Panc1 (cell line): ENCODE results near the gene GMDS. TPM values are rescaled to one million over a fixed set of nuclear protein-coding genes. Genes with fewer than 3 reads are reported as not detected.

Experiments used
- ATAC-seq: fragments of 200-7000 bp; cut with Tn5 transposase; 2 replicates; pipeline ENCODE4 v1.9.1; 2020; ENCODE audit warnings: mild to moderate bottlenecking, moderate library complexity
- BruUV-seq: library from RNA; stranded (reverse); fragments of 400-500 nt; replicated peaks from 2 replicates; lab custom pipeline; 2021; lab: Mats Ljungman, UMichigan
- CTCF ChIA-PET: fragments of 300-600 bp; sonication (Branson Sonifier 250); formaldehyde crosslinking; loops from one replicate; lab custom pipeline; 2022; ENCODE audit warnings: antibody characterized with exemption; lab: Charles Lee
- POLR2A ChIA-PET: fragments of 300-600 bp; sonication (Branson Sonifier 250); formaldehyde crosslinking; loops from one replicate; lab custom pipeline; 2022; ENCODE audit warnings: antibody characterized with exemption; lab: Charles Lee
- DNase-seq: peaks from one replicate; pipeline ENCODE4 v3.0.0-alpha.2; 2010; ENCODE audit warnings: low read depth, low spot score
- H3K27ac ChIP-seq: 2 replicates; pipeline ENCODE4 v1.5.1; 2011; ENCODE audit warnings: mild to moderate bottlenecking, low read length, inconsistent platforms
- H3K27me3 ChIP-seq: fragments of 200-500 bp; sonication (Bioruptor generic); 2 replicates; pipeline ENCODE4 v1.6.0; 2014; ENCODE audit warnings: low read length, inconsistent platforms; ENCODE audit not compliant: control insufficient read depth, insufficient read depth
- H3K36me3 ChIP-seq: fragments of 200-500 bp; sonication (Bioruptor generic); 2 replicates; pipeline ENCODE4 v1.5.1; 2014; ENCODE audit warnings: inconsistent platforms, mild to moderate bottlenecking, low read length, moderate library complexity; ENCODE audit not compliant: control insufficient read depth, insufficient read depth
- H3K4me1 ChIP-seq: 2 replicates; pipeline ENCODE4 v1.5.1; 2011; ENCODE audit warnings: inconsistent platforms, mild to moderate bottlenecking, low read length, moderate library complexity; ENCODE audit not compliant: control insufficient read depth, insufficient read depth
- H3K4me3 ChIP-seq, 2 experiments: 2 replicates each; pipeline ENCODE4 v1.5.1; 2011 to 2012; ENCODE audit warnings: low read depth in 2 of 2, low read length in 2 of 2, mild to moderate bottlenecking in 2 of 2, inconsistent platforms in 1 of 2, moderate library complexity in 1 of 2
- H3K9me3 ChIP-seq: fragments of 200-500 bp; sonication (Bioruptor generic); 2 replicates; pipeline ENCODE4 v1.5.1; 2014; ENCODE audit warnings: low read depth, mild to moderate bottlenecking, inconsistent platforms, low read length, moderate library complexity; ENCODE audit not compliant: control insufficient read depth, insufficient read depth
- CTCF ChIP-seq: fragments of 450-650 bp; IDR thresholded peaks from 2 replicates; pipeline ENCODE4 v1.5.1; 2017; ENCODE audit warnings: mild to moderate bottlenecking
- POLR2AphosphoS5 ChIP-seq: IDR thresholded peaks from 2 replicates; pipeline ENCODE4 v1.6.1; 2012; ENCODE audit warnings: mild to moderate bottlenecking, low read depth, low read length, moderate library complexity
- REST ChIP-seq, 2 experiments: IDR thresholded peaks; 2 replicates each; pipeline ENCODE4 v1.6.1; 2011 to 2012; ENCODE audit warnings: low read depth in 2 of 2, control low read depth in 1 of 2, low read length in 1 of 2, mild to moderate bottlenecking in 1 of 2, moderate library complexity in 1 of 2; ENCODE audit not compliant: insufficient read depth in 1 of 2
- SIN3A ChIP-seq: IDR thresholded peaks from 2 replicates; pipeline ENCODE4 v1.6.1; 2012; ENCODE audit warnings: low read depth, mild to moderate bottlenecking, low read length, moderate library complexity, borderline replicate concordance; ENCODE audit not compliant: insufficient read depth
- TCF7L2 ChIP-seq: IDR thresholded peaks from 2 replicates; pipeline ENCODE4 v1.6.1; 2011; ENCODE audit warnings: mild to moderate bottlenecking, low read depth, low read length, inconsistent platforms
- in situ Hi-C: cut with HindIII; loops from 2 replicates; pipeline ENCODE4 v1.10.0; 2016; ENCODE audit warnings: low sequenced_read_pairs, low pct_unique_long_range_greater_than_20kb
- intact Hi-C: fragments of 100-400 bp; cut with micrococcal nuclease; formaldehyde crosslinking; loops from one replicate; pipeline ENCODE4 v1.10.0; 2022; ENCODE audit not compliant: unreplicated experiment
- total RNA-seq: library from RNA; stranded (reverse); gene quantifications from one replicate; pipeline ENCODE4 v1.2.1, GENCODE V29; 2021; ENCODE audit not compliant: unreplicated experiment

Gene GMDS
- total RNA-seq, 1 experiment from 2014 or later = 9.8 TPM

- intact Hi-C loops (no loop called here), in situ Hi-C loops (no loop called here)
- no peak overlapping the region for H3K4me3 ChIP-seq
- TF ChIP-seq SIN3A (no peak), TCF7L2 (no peak), POLR2AphosphoS5 (no peak), CTCF (no peak), REST (IDR thresholded peaks at IDR 0.05; ENCODE audit: insufficient read depth in 1 of 2, low read depth in 2 of 2, low read length in 1 of 2) (no peak)
- POLR2A ChIA-PET = no interaction called here
- no peaks in the 10 kb centered on the region for H3K9me3 ChIP-seq
- H3K36me3 ChIP-seq = no peaks in the 10 kb centered on the region
- no peaks in the 10 kb centered on the region for H3K4me1 ChIP-seq
- CTCF ChIA-PET = no interaction called here
- no peaks in the 10 kb centered on the region for H3K27me3 ChIP-seq
- DNase-seq (no peak), ATAC-seq (no peak)
- BruUV-seq = no TSS peak
- H3K27ac ChIP-seq = no peak overlapping the region
Measured at GRCh38 chr6:1744543-1744942, 500.9 kb downstream of the GMDS start.

- BruUV-seq = no TSS peak
- Histone ChIP-seq H3K36me3 (no peaks in the 10 kb centered on the region), H3K27me3 (no peaks in the 10 kb centered on the region), H3K9me3 (no peaks in the 10 kb centered on the region), H3K4me1 (no peaks in the 10 kb centered on the region), H3K27ac (no peak overlapping the region), H3K4me3 (no peak overlapping the region)
- ATAC-seq (no peak), DNase-seq (no peak)
- ChIA-PET POLR2A (no interaction called here), CTCF (no interaction called here)
- intact Hi-C loops (no loop called here), in situ Hi-C loops (no loop called here)
- TF ChIP-seq REST (IDR thresholded peaks at IDR 0.05; ENCODE audit: insufficient read depth in 1 of 2, low read depth in 2 of 2, low read length in 1 of 2) (no peak), CTCF (no peak), SIN3A (no peak), TCF7L2 (no peak), POLR2AphosphoS5 (no peak)
Measured at GRCh38 chr6:1739680-1740079, 505.7 kb downstream of the GMDS start.
